ENCODE results near the gene GLCE. TPM values are rescaled to one million over a fixed set of nuclear protein-coding genes. Genes with fewer than 3 reads are reported as not detected.

Gene GLCE
- total and polyA plus RNA-seq, 9 of the 15 experiments (the other 6 are each of a cell fraction or from before 2014, with no cell fraction given) = 4.6 to 12.3 (median 10.6) TPM

GRCh38 chr15:69160141-69160993 is at the start of gene GLCE (continued):
- TF ChIP-seq ATF3 (IDR thresholded peaks at IDR 0.05) (no peak), ATF3 (CRISPR knock-in tag; conservative IDR thresholded peaks at IDR 0.05) (no peak), RBFOX2 (IDR thresholded peaks at IDR 0.05; ENCODE audit: low read depth, low read length) (peak; percentile 97), LARP7 (IDR thresholded peaks at IDR 0.05) (no peak), TCF7L2 (IDR thresholded peaks at IDR 0.05; ENCODE audit: low read depth, low read length) (no peak), ZNF740 (CRISPR knock-in tag; IDR thresholded peaks at IDR 0.05) (no peak), ZNF740 (tag; IDR thresholded peaks at IDR 0.05) (no peak), ARID1B (IDR thresholded peaks at IDR 0.05) (no peak), ZBTB11 (CRISPR knock-in tag; IDR thresholded peaks at IDR 0.05) (no peak), E2F1 (CRISPR knock-in tag; IDR thresholded peaks at IDR 0.05) (no peak), MCM5 (IDR thresholded peaks at IDR 0.05; ENCODE audit: low read depth) (no peak), XRCC3 (IDR thresholded peaks at IDR 0.05) (no peak), TARDBP (IDR thresholded peaks at IDR 0.05) (no peak), ARID4B (CRISPR knock-in tag; IDR thresholded peaks at IDR 0.05) (no peak), SMAD4 (CRISPR knock-in tag; conservative IDR thresholded peaks at IDR 0.05) (0 out of 2 replicates have a peak, but pooled peaks have one; percentile 24)
